Endometrial microvascular endothelial cells (primary cell): ENCODE results near the gene DGAT2L6. TPM values are rescaled to one million over a fixed set of nuclear protein-coding genes. Genes with fewer than 3 reads are reported as not detected.
"Not testable (repeated sequence)": the region's sequence is repeated elsewhere in the genome, so short reads cannot be mapped to it uniquely, and the experiment has no call there.

Source experiments
- in situ Hi-C: cut with HindIII; loops from 2 replicates; pipeline ENCODE4 v1.10.0; 2017; ENCODE audit warnings: low sequenced_read_pairs, low pct_unique_long_range_greater_than_20kb; ENCODE audit errors: inconsistent ontology term
- total RNA-seq: library from RNA; depleted of rRNA; stranded (reverse); fragments of >200 nt; gene quantifications from one replicate; pipeline ENCODE4 v1.2.3, GENCODE V29; 2015; ENCODE audit errors: inconsistent ontology term

The DGAT2L6 gene
- total RNA-seq, 1 donor from 2014 or later, result not detected

GRCh38 chrX:70183091-70183490, 5.8 kb downstream of the DGAT2L6 start:
- in situ Hi-C loops, result no loop called here

GRCh38 chrX:70190225-70190624, 12.9 kb downstream of the DGAT2L6 start:
- in situ Hi-C loops, result no loop called here

- in situ Hi-C loops, result no loop called here
Measured at GRCh38 chrX:70196961-70197720, 19.9 kb downstream of the DGAT2L6 start.

- in situ Hi-C loops, result no loop called here
Measured at GRCh38 chrX:70201732-70202131, 24.4 kb downstream of the DGAT2L6 start.

- in situ Hi-C loops, result no loop called here
Measured at GRCh38 chrX:70208479-70208878, 31.2 kb downstream of the DGAT2L6 start.

GRCh38 chrX:70209570-70209969, 32.3 kb downstream of the DGAT2L6 start:
- in situ Hi-C loops, result not testable (repeated sequence)

- in situ Hi-C loops, result no loop called here
Measured at GRCh38 chrX:70219938-70220764, 42.9 kb downstream of the DGAT2L6 start.

- in situ Hi-C loops, result no loop called here
Measured at GRCh38 chrX:70226048-70226447, 48.8 kb downstream of the DGAT2L6 start.

GRCh38 chrX:70226687-70227086, 49.4 kb downstream of the DGAT2L6 start:
- in situ Hi-C loops, result no loop called here

GRCh38 chrX:70231666-70232065, 54.4 kb downstream of the DGAT2L6 start:
- in situ Hi-C loops, result no loop called here

GRCh38 chrX:70234355-70234754, 57.1 kb downstream of the DGAT2L6 start, which contains the start of gene AWAT1:
Gene AWAT1 (plus strand): TSS chrX:70234655. CDS start chrX:70234696, 41 bp downstream.
- in situ Hi-C loops, result no loop called here

- in situ Hi-C loops, result no loop called here
Measured at GRCh38 chrX:70240751-70241150, 63.5 kb downstream of the DGAT2L6 start.

GRCh38 chrX:70241501-70241900, 64.2 kb downstream of the DGAT2L6 start:
- in situ Hi-C loops, result no loop called here

GRCh38 chrX:70243601-70244000, 66.3 kb downstream of the DGAT2L6 start:
- in situ Hi-C loops, result not testable (repeated sequence)

GRCh38 chrX:70244881-70245280, 67.6 kb downstream of the DGAT2L6 start:
- in situ Hi-C loops, result no loop called here

GRCh38 chrX:70247252-70247651, 70.0 kb downstream of the DGAT2L6 start:
- in situ Hi-C loops, result no loop called here

GRCh38 chrX:70252491-70252890, 75.2 kb downstream of the DGAT2L6 start:
- in situ Hi-C loops, result no loop called here

- in situ Hi-C loops, result no loop called here
Measured at GRCh38 chrX:70253377-70254062, 76.2 kb downstream of the DGAT2L6 start.

- in situ Hi-C loops, result no loop called here
Measured at GRCh38 chrX:70254063-70254400, 76.7 kb downstream of the DGAT2L6 start.

GRCh38 chrX:70254909-70255308, 77.6 kb downstream of the DGAT2L6 start:
- in situ Hi-C loops, result no loop called here
